GM21717 (cell line): ENCODE measurements around the gene EFNA4.

Source experiments
- ATAC-seq: cut with Tn5 transposase; IDR thresholded peaks from one replicate; pipeline ENCODE4 v1.9.1; 2021; ENCODE audit warnings: mild to moderate bottlenecking, moderate library complexity; ENCODE audit not compliant: unreplicated experiment

Gene EFNA4

GRCh38 chr1:155063550-155064110, at the start of gene EFNA4:
Gene EFNA4 (plus strand): TSS chr1:155063740. CDS start chr1:155063824, 84 bp downstream.
- ATAC-seq: peak; percentile 60

GRCh38 chr1:155014709-155015508, 48.6 kb upstream of the EFNA4 start:
- ATAC-seq: no peak

GRCh38 chr1:155015527-155016230, 47.9 kb upstream of the EFNA4 start:
- no peak for ATAC-seq

- no peak for ATAC-seq
These were observed 47.2 kb upstream of the EFNA4 start for GRCh38 chr1:155016231-155016831.

GRCh38 chr1:155017041-155017945, 46.2 kb upstream of the EFNA4 start:
- ATAC-seq: peak; percentile 56

GRCh38 chr1:155017946-155018316, 45.6 kb upstream of the EFNA4 start:
- ATAC-seq: no peak

- ATAC-seq: no peak
These were observed 44.8 kb upstream of the EFNA4 start for GRCh38 chr1:155018617-155019348.

GRCh38 chr1:155019377-155020245, 43.9 kb upstream of the EFNA4 start:
- ATAC-seq: no peak

- ATAC-seq: no peak
These were observed 41.2 kb upstream of the EFNA4 start for GRCh38 chr1:155022136-155022926.

GRCh38 chr1:155022927-155023236, 40.7 kb upstream of the EFNA4 start:
- ATAC-seq: no peak

GRCh38 chr1:155023627-155024026, 39.9 kb upstream of the EFNA4 start:
- no peak for ATAC-seq

- no peak for ATAC-seq
These were observed 39.2 kb upstream of the EFNA4 start for GRCh38 chr1:155024315-155024714.

- ATAC-seq: no peak
These were observed 37.4 kb upstream of the EFNA4 start for GRCh38 chr1:155026154-155026553.

GRCh38 chr1:155026588-155026987, 37.0 kb upstream of the EFNA4 start:
- no peak for ATAC-seq

GRCh38 chr1:155029513-155030242, 33.9 kb upstream of the EFNA4 start:
- ATAC-seq: no peak

- no peak for ATAC-seq
These were observed 33.2 kb upstream of the EFNA4 start for GRCh38 chr1:155030243-155030795.

GRCh38 chr1:155030899-155031298, 32.6 kb upstream of the EFNA4 start:
- ATAC-seq: no peak
